ENCODE results near the gene CCDC30. TPM values are rescaled to one million over a fixed set of nuclear protein-coding genes. Genes with fewer than 3 reads are reported as not detected.
A peak's percentile ranks its signal among the peaks of the same experiment; 100 is the strongest.

The CCDC30 gene
- polyA plus RNA-seq, 3 donors: 0.95 to 1.5 (median 1.2) TPM

DNA sequence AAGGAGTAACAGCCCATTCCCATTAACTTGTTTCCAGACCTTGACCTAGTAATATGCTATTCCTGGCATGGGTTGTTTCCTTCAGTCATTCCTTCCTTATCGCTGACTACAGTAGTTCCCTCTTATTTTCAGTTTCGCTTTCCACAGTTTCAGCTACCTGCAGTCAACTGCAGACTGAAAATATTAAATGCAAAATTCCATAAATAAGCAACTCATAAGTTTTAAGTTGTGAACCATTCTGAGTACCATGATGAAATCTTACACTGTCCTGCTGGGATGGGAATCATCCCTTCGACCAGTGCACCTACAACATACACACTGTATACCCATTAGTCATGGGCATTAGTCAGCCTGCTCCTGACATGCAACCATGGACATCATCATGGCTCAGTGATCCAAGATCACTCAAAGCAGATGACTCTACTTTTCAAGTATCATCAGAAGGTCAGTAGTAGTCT lies 66.7 kb downstream of the CCDC30 start:
- intact Hi-C loops (cut with micrococcal nuclease): no loop called here
- H3K36me3 Mint-ChIP-seq: peaks cover 3 to 6% of the 10 kb centered on the region in 2 donors
- H3K9me3 ChIP-seq (replicated peaks in 1 of 2; ENCODE audit: control insufficient read depth in 1 of 2, insufficient read depth in 1 of 2, low read length in 2 of 2): peaks cover 0 to 7% of the 10 kb centered on the region in 2 donors
- peaks cover 13% of the 10 kb centered on the region for H3K4me1 Mint-ChIP-seq
- H3K36me3 ChIP-seq (replicated peaks in 1 of 2; ENCODE audit: control insufficient read depth in 1 of 2, insufficient read depth in 2 of 2, low read length in 2 of 2): no peaks in the 10 kb centered on the region
- TF ChIP-seq CTCF (IDR thresholded peaks at IDR 0.05): no peak
- no peaks in the 10 kb centered on the region for H3K27me3 ChIP-seq (ENCODE audit: control insufficient read depth in 2 of 2, insufficient read depth in 2 of 2, low read length in 2 of 2)
- peak; percentile 84 to 95 (median 86) for DNase-seq
- peaks cover 0 to 3% (median 0%) of the 10 kb centered on the region in 3 donors for H3K27me3 Mint-ChIP-seq (ENCODE audit: low read depth in 3 of 3)
- peak overlapping the region in 2 of 3 experiments; percentile 39 to 63 for H3K4me3 ChIP-seq (replicated peaks in 1 of 3; ENCODE audit: low read depth in 2 of 3, low read length in 3 of 3)
- no peaks in the 10 kb centered on the region for H3K79me2 ChIP-seq (ENCODE audit: insufficient read depth, low read length)
- no peaks in the 10 kb centered on the region for H4K20me1 ChIP-seq (ENCODE audit: insufficient read depth, low read length)
- peaks cover 5 to 11% (median 9%) of the 10 kb centered on the region in 7 donors for H3K9me3 Mint-ChIP-seq
- peak overlapping the region in 3 of 7 donors; percentile 13 to 61 (median 27) for H3K27ac Mint-ChIP-seq
- H3K4me3 Mint-ChIP-seq: peak overlapping the region; percentile 46 to 78
- 40% methylated on average over 1 of the region's 3 CpGs for WGBS (ENCODE audit: insufficient coverage)
- peak overlapping the region; percentile 54 for H2AFZ ChIP-seq (ENCODE audit: insufficient read depth, low read depth, low read length, poor library complexity, severe bottlenecking)
- peak overlapping the region; percentile 70 for H3K4me2 ChIP-seq (replicated peaks; ENCODE audit: extremely low read depth, low read length, poor library complexity, severe bottlenecking)
- H3K4me1 ChIP-seq (ENCODE audit: control insufficient read depth in 1 of 2, insufficient read depth in 2 of 2, low read length in 2 of 2): peaks cover 7 to 14% of the 10 kb centered on the region in 2 donors
- H3K27ac ChIP-seq (ENCODE audit: low read depth in 1 of 2, low read length in 2 of 2): peak overlapping the region in 1 of 2 donors; percentile 83
- peak overlapping the region; percentile 32 for H3K9ac ChIP-seq (ENCODE audit: insufficient read depth, low read length, poor library complexity, severe bottlenecking)

- no peaks in the 10 kb centered on the region for H4K20me1 ChIP-seq (ENCODE audit: insufficient read depth, low read length)
- peaks cover 0 to 7% of the 10 kb centered on the region in 2 donors for H3K9me3 ChIP-seq (replicated peaks in 1 of 2; ENCODE audit: control insufficient read depth in 1 of 2, insufficient read depth in 1 of 2, low read length in 2 of 2)
- no peaks in the 10 kb centered on the region for H3K36me3 ChIP-seq (replicated peaks in 1 of 2; ENCODE audit: control insufficient read depth in 1 of 2, insufficient read depth in 2 of 2, low read length in 2 of 2)
- no peak overlapping the region for H3K9ac ChIP-seq (ENCODE audit: insufficient read depth, low read length, poor library complexity, severe bottlenecking)
- H3K4me3 Mint-ChIP-seq: no peak overlapping the region
- H3K36me3 Mint-ChIP-seq: peaks cover 3 to 6% of the 10 kb centered on the region in 2 donors
- H3K9me3 Mint-ChIP-seq: peaks cover 5 to 11% (median 9%) of the 10 kb centered on the region in 7 donors
- WGBS (ENCODE audit: insufficient coverage): no CpG with 5 or more reads among the region's 2 CpGs
- no peak overlapping the region for H3K4me2 ChIP-seq (replicated peaks; ENCODE audit: extremely low read depth, low read length, poor library complexity, severe bottlenecking)
- H3K27ac ChIP-seq (ENCODE audit: low read depth in 1 of 2, low read length in 2 of 2): peak overlapping the region in 1 of 2 donors; percentile 47
- no peaks in the 10 kb centered on the region for H3K27me3 ChIP-seq (ENCODE audit: control insufficient read depth in 2 of 2, insufficient read depth in 2 of 2, low read length in 2 of 2)
- peaks cover 7 to 14% of the 10 kb centered on the region in 2 donors for H3K4me1 ChIP-seq (ENCODE audit: control insufficient read depth in 1 of 2, insufficient read depth in 2 of 2, low read length in 2 of 2)
- intact Hi-C loops (cut with micrococcal nuclease): no loop called here
- no peak overlapping the region for H3K4me3 ChIP-seq (replicated peaks in 1 of 3; ENCODE audit: low read depth in 2 of 3, low read length in 3 of 3)
- peaks cover 0 to 3% (median 0%) of the 10 kb centered on the region in 3 donors for H3K27me3 Mint-ChIP-seq (ENCODE audit: low read depth in 3 of 3)
- TF ChIP-seq CTCF (IDR thresholded peaks at IDR 0.05): no peak
- H3K27ac Mint-ChIP-seq: peak overlapping the region in 2 of 7 donors; percentile 53 to 66
- no peaks in the 10 kb centered on the region for H3K79me2 ChIP-seq (ENCODE audit: insufficient read depth, low read length)
- peaks cover 13% of the 10 kb centered on the region for H3K4me1 Mint-ChIP-seq
- H2AFZ ChIP-seq (ENCODE audit: insufficient read depth, low read depth, low read length, poor library complexity, severe bottlenecking): no peak overlapping the region
- peak; percentile 18 to 73 (median 28) for DNase-seq
Measured at GRCh38 chr1:42531043-42531442, 68.0 kb downstream of the CCDC30 start.
